Measurements from ENCODE around the gene CCDC152. TPM values are rescaled to one million over a fixed set of nuclear protein-coding genes. Genes with fewer than 3 reads are reported as not detected.

The CCDC152 gene, protein sequence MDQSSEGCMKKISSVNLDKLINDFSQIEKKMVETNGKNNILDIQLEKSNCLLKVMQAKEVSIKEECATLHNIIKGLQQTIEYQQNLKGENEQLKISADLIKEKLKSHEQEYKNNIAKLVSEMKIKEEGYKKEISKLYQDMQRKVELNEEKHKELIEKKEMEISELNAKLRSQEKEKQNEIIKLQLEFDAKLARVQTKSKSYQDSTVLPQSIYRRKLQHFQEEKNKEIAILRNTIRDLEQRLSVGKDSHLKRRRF
- total RNA-seq = 1 to 10 TPM in 1 of 6 donors, under 1 TPM in 5; 0.11 to 8.4 (median 0.58) TPM

DNA sequence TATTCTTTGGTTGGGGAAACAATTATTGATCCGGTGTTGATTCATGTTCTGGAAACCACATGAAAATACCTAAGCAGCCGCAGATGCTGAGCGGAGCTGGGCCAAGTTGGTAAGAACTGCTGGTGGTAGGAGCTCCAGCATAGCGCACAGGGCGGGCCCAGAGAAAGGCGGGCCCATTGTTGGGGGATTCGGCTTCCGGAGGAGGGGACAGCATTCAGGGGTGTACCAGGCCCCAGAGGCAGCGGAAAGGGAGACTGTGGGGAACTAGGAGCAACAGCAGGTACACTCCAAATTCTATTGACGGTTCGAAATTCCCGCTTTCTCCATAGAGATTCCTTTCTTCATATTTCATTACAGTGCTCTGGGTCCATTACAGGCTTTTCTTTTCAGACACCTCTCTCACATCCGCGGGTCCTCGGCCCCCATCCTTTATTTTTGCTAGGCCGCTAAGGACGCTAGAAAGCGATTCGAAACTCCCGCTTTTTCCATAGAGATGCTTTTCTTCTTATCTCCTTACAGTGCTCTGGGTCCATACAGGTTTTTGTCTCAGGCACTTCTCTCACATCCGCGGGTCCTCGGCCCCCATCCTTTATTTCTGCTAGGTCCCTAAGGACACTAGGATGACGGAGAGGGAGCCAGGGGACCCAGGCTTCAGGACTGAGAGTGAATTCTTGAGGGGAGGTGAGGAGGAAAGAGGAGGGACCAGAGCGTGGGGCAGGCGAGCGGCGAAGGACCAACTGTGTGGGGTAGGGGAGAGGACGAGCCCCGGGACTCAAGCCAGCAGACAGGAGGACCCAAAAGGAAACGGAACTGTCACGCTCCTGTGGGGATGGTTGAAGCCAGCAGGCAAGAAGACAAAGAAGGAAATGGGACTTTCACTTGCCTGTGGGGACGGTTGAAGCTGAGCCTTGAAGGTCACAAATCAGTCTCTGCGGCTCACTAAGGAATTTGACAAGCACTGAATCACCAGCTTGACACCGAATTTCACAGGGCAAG is at the start of gene CCDC152:
Gene CCDC152, plus strand, starts transcription at position 213 of the 996 bp plus-strand sequence. CDS start 2,304 bp downstream, outside the sequence.
- ATAC-seq (ENCODE audit: low FRiP score in 2 of 2) = peak in 1 of 2 donors; percentile 75

DNA sequence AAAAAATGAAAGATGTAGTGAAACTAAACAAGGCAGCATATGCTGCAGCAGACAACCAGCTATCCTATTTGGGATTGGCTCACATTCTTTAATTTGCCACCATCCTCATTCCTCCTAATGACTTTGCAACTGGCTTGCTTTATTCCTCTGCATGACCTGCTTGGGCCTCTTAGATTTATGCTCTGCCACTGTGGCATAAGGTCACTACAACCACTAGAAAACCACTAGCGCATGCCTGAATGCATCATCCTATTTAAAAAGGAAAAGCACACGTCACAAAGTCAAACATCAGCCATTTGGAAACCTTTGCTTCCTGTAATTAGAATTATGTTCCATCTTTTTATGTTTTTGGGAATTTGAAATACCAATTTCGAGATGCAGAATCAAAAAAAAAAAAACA is 40.8 kb upstream of the CCDC152 start:
- Histone ChIP-seq H3K36me3 (peaks cover 0 to 3% (median 0%) of the 10 kb centered on the region in 4 donors), H3K9me3 (no peaks in the 10 kb centered on the region), H3K27ac (no peak overlapping the region), H3K4me3 (no peak overlapping the region), H3K27me3 (no peaks in the 10 kb centered on the region), H3K4me1 (no peaks in the 10 kb centered on the region)
- no peak for ATAC-seq (ENCODE audit: low FRiP score in 2 of 2)
- DNase-seq = no peak
- TF ChIP-seq POLR2A (IDR thresholded peaks at IDR 0.05) (no peak), POLR2AphosphoS5 (IDR thresholded peaks at IDR 0.05) (no peak), EP300 (IDR thresholded peaks at IDR 0.05) (no peak)
- TF ChIP-seq, protein P1, sequence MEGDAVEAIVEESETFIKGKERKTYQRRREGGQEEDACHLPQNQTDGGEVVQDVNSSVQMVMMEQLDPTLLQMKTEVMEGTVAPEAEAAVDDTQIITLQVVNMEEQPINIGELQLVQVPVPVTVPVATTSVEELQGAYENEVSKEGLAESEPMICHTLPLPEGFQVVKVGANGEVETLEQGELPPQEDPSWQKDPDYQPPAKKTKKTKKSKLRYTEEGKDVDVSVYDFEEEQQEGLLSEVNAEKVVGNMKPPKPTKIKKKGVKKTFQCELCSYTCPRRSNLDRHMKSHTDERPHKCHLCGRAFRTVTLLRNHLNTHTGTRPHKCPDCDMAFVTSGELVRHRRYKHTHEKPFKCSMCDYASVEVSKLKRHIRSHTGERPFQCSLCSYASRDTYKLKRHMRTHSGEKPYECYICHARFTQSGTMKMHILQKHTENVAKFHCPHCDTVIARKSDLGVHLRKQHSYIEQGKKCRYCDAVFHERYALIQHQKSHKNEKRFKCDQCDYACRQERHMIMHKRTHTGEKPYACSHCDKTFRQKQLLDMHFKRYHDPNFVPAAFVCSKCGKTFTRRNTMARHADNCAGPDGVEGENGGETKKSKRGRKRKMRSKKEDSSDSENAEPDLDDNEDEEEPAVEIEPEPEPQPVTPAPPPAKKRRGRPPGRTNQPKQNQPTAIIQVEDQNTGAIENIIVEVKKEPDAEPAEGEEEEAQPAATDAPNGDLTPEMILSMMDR (IDR thresholded peaks at IDR 0.05) = no peak
- 76 to 81% methylated on average over 3 of the region's 3 CpGs for WGBS, 2 donors

More for the DNA sequence above, at the start of gene CCDC152:
- WGBS, 2 donors = 28 to 30% methylated on average over 35 of the region's 35 CpGs
- no peaks in the 10 kb centered on the region for H3K9me3 ChIP-seq
- TF ChIP-seq EP300 (IDR thresholded peaks at IDR 0.05) (no peak), POLR2A (IDR thresholded peaks at IDR 0.05) (no peak), POLR2AphosphoS5 (IDR thresholded peaks at IDR 0.05) (no peak)
- TF ChIP-seq, protein P1 (IDR thresholded peaks at IDR 0.05) = no peak
- no peaks in the 10 kb centered on the region for H3K36me3 ChIP-seq
- no peak within 1 kb of the TSS for H3K27ac ChIP-seq
- DNase-seq = peak in 1 of 2 donors; percentile 46
- peaks cover 0 to 6% (median 0%) of the 10 kb centered on the region in 4 donors for H3K4me1 ChIP-seq
- H3K4me3 ChIP-seq = peak within 1 kb of the TSS in 3 of 4 donors; percentile 16 to 35 (median 32)
- no peaks in the 10 kb centered on the region for H3K27me3 ChIP-seq

DNA sequence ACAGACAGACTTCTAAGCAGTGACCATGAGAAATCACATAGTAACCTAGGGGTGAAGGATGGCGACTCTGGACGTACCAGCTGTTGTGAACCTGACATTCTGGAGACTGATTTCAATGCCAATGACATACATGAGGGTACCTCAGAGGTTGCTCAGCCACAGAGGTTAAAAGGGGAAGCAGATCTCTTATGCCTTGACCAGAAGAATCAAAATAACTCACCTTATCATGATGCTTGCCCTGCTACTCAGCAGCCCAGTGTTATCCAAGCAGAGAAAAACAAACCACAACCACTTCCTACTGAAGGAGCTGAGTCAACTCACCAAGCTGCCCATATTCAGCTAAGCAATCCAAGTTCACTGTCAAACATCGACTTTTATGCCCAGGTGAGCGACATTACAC is 38.0 kb upstream of the CCDC152 start:
- DNase-seq (no peak), ATAC-seq (ENCODE audit: low FRiP score in 2 of 2) (no peak)
- WGBS, 2 donors = 72 to 90% methylated on average over 4 of the region's 4 CpGs

DNA sequence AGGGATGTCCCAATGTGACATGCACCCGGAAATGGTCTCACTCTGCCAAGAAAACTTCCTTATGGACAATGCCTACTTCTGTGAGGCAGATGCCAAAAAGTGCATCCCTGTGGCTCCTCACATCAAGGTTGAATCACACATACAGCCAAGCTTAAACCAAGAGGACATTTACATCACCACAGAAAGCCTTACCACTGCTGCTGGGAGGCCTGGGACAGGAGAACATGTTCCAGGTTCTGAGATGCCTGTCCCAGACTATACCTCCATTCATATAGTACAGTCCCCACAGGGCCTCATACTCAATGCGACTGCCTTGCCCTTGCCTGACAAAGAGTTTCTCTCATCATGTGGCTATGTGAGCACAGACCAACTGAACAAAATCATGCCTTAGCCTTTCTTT is 37.6 kb upstream of the CCDC152 start:
- WGBS, 2 donors = 71 to 84% methylated on average over 1 to 2 of the region's 2 CpGs
- no peak for TF ChIP-seq POLR2A (IDR thresholded peaks at IDR 0.05)
- Histone ChIP-seq H3K4me3 (no peak overlapping the region), H3K36me3 (peaks cover 0 to 3% (median 0%) of the 10 kb centered on the region in 4 donors), H3K27me3 (no peaks in the 10 kb centered on the region), H3K27ac (no peak overlapping the region), H3K9me3 (no peaks in the 10 kb centered on the region), H3K4me1 (no peaks in the 10 kb centered on the region)
- DNase-seq (no peak), ATAC-seq (ENCODE audit: low FRiP score in 2 of 2) (no peak)

More for the DNA sequence above, 38.0 kb upstream of the CCDC152 start:
- peaks cover 0 to 3% (median 0%) of the 10 kb centered on the region in 4 donors for H3K36me3 ChIP-seq
- no peak overlapping the region for H3K27ac ChIP-seq
- TF ChIP-seq EP300 (IDR thresholded peaks at IDR 0.05) = no peak
- no peak for TF ChIP-seq POLR2AphosphoS5 (IDR thresholded peaks at IDR 0.05)
- no peak for TF ChIP-seq POLR2A (IDR thresholded peaks at IDR 0.05)
- TF ChIP-seq, protein P1 (IDR thresholded peaks at IDR 0.05) = no peak
- H3K4me3 ChIP-seq = no peak overlapping the region
- H3K27me3 ChIP-seq = no peaks in the 10 kb centered on the region
- H3K4me1 ChIP-seq = no peaks in the 10 kb centered on the region
- H3K9me3 ChIP-seq = no peaks in the 10 kb centered on the region

DNA sequence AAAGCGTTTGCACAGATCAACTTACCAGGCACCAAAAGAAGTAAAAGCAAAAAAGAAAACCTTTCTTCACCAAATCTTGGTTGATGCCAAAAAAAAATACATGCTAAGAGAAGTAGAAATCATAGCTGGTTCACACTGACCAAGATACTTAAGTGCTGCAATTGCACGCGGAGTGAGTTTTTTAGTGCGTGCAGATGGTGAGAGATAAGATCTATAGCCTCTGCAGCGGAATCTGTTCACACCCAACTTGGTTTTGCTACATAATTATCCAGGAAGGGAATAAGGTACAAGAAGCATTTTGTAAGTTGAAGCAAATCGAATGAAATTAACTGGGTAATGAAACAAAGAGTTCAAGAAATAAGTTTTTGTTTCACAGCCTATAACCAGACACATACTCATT is 36.4 kb upstream of the CCDC152 start:
- Histone ChIP-seq H3K36me3 (peaks cover 0 to 3% (median 0%) of the 10 kb centered on the region in 4 donors), H3K4me3 (no peak overlapping the region), H3K9me3 (no peaks in the 10 kb centered on the region), H3K27ac (no peak overlapping the region), H3K27me3 (no peaks in the 10 kb centered on the region), H3K4me1 (no peaks in the 10 kb centered on the region)
- ATAC-seq (ENCODE audit: low FRiP score in 2 of 2) = no peak
- 55 to 60% methylated on average over 6 of the region's 6 CpGs for WGBS, 2 donors
- no peak for DNase-seq
- TF ChIP-seq EP300 (IDR thresholded peaks at IDR 0.05) = no peak
- TF ChIP-seq, protein P1 (IDR thresholded peaks at IDR 0.05) = no peak
- TF ChIP-seq POLR2AphosphoS5 (IDR thresholded peaks at IDR 0.05) = no peak
- no peak for TF ChIP-seq POLR2A (IDR thresholded peaks at IDR 0.05)
